ENCODE data around the gene ZNF532. TPM values are rescaled to one million over a fixed set of nuclear protein-coding genes. Genes with fewer than 3 reads are reported as not detected.

Gene ZNF532
- polyA plus RNA-seq, 3 donors: 0.76 to 18.5 (median 1.7) TPM

DNA sequence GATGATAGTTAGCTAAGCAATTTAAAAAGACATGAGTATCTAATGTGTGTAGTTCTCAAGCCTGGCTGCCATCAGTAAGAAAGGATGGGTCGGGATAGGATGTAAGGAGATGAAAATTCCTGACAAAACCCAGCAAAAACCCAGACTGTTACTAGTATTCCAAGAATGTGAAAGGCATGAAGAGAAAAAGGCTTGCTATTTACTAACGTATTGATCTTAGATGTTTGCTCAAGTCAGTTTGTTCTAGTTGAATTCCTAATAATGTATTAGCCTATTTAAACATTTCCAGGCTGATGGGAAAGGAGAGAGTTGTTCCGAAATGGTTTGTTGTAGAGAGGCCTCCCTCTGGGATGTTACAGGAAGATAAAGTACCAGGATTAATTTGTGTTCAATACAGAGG is 88.2 kb downstream of the ZNF532 start:
- no CpG with 5 or more reads among the region's 3 CpGs for WGBS (ENCODE audit: insufficient coverage)
- Histone ChIP-seq H2AFZ (ENCODE audit: insufficient read depth, low read depth, low read length, poor library complexity, severe bottlenecking) (no peak overlapping the region), H3K9ac (ENCODE audit: insufficient read depth, low read length, poor library complexity, severe bottlenecking) (no peak overlapping the region), H3K27me3 (ENCODE audit: control insufficient read depth in 2 of 2, insufficient read depth in 2 of 2, low read length in 2 of 2) (no peaks in the 10 kb centered on the region), H3K4me3 (replicated peaks in 1 of 3; ENCODE audit: low read depth in 2 of 3, low read length in 3 of 3) (no peak overlapping the region), H3K79me2 (ENCODE audit: insufficient read depth, low read length) (no peaks in the 10 kb centered on the region), H4K20me1 (ENCODE audit: insufficient read depth, low read length) (no peaks in the 10 kb centered on the region), H3K4me2 (replicated peaks; ENCODE audit: extremely low read depth, low read length, poor library complexity, severe bottlenecking) (no peak overlapping the region), H3K9me3 (replicated peaks in 1 of 2; ENCODE audit: control insufficient read depth in 1 of 2, insufficient read depth in 1 of 2, low read length in 2 of 2) (no peaks in the 10 kb centered on the region), H3K36me3 (replicated peaks in 1 of 2; ENCODE audit: control insufficient read depth in 1 of 2, insufficient read depth in 2 of 2, low read length in 2 of 2) (peaks cover 0 to 4% of the 10 kb centered on the region in 2 donors), H3K4me1 (ENCODE audit: control insufficient read depth in 1 of 2, insufficient read depth in 2 of 2, low read length in 2 of 2) (no peaks in the 10 kb centered on the region), H3K27ac (ENCODE audit: low read depth in 1 of 2, low read length in 2 of 2) (no peak overlapping the region)
- peaks cover 0 to 14% of the 10 kb centered on the region in 2 donors for H3K36me3 Mint-ChIP-seq
- H3K4me3 Mint-ChIP-seq: no peak overlapping the region
- peaks cover 0 to 4% (median 3%) of the 10 kb centered on the region in 3 donors for H3K27me3 Mint-ChIP-seq (ENCODE audit: low read depth in 3 of 3)
- no peaks in the 10 kb centered on the region for H3K9me3 Mint-ChIP-seq
- DNase-seq: no peak
- intact Hi-C loops (cut with micrococcal nuclease): no loop called here
- no peak overlapping the region for H3K27ac Mint-ChIP-seq
- H3K4me1 Mint-ChIP-seq: no peaks in the 10 kb centered on the region
- TF ChIP-seq, protein P1, sequence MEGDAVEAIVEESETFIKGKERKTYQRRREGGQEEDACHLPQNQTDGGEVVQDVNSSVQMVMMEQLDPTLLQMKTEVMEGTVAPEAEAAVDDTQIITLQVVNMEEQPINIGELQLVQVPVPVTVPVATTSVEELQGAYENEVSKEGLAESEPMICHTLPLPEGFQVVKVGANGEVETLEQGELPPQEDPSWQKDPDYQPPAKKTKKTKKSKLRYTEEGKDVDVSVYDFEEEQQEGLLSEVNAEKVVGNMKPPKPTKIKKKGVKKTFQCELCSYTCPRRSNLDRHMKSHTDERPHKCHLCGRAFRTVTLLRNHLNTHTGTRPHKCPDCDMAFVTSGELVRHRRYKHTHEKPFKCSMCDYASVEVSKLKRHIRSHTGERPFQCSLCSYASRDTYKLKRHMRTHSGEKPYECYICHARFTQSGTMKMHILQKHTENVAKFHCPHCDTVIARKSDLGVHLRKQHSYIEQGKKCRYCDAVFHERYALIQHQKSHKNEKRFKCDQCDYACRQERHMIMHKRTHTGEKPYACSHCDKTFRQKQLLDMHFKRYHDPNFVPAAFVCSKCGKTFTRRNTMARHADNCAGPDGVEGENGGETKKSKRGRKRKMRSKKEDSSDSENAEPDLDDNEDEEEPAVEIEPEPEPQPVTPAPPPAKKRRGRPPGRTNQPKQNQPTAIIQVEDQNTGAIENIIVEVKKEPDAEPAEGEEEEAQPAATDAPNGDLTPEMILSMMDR (IDR thresholded peaks at IDR 0.05): no peak

DNA sequence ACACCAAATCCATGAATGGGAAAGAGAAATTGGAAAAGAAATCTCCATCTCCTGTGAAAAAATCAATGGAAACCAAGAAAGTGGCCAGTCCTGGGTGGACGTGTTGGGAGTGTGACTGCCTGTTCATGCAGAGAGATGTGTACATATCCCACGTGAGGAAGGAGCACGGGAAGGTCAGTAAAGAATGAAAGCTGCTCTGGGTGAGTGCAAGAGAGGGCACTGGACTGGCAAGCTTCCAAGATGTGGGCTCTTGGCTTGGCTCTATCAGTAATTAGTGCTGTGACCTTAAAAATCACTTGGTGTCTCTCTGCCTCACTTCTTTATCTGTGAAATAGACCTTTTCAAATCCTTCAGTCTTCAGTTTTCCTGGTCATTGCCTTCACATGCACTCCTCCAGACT is 89.0 kb downstream of the ZNF532 start:
- H3K27ac Mint-ChIP-seq: no peak overlapping the region
- H3K36me3 Mint-ChIP-seq: peaks cover 0 to 14% of the 10 kb centered on the region in 2 donors

More for the DNA sequence above, 89.0 kb downstream of the ZNF532 start:
- Histone ChIP-seq H3K9me3 (replicated peaks in 1 of 2; ENCODE audit: control insufficient read depth in 1 of 2, insufficient read depth in 1 of 2, low read length in 2 of 2) (no peaks in the 10 kb centered on the region), H3K4me1 (ENCODE audit: control insufficient read depth in 1 of 2, insufficient read depth in 2 of 2, low read length in 2 of 2) (no peaks in the 10 kb centered on the region), H4K20me1 (ENCODE audit: insufficient read depth, low read length) (no peaks in the 10 kb centered on the region), H2AFZ (ENCODE audit: insufficient read depth, low read depth, low read length, poor library complexity, severe bottlenecking) (no peak overlapping the region), H3K27ac (ENCODE audit: low read depth in 1 of 2, low read length in 2 of 2) (no peak overlapping the region), H3K27me3 (ENCODE audit: control insufficient read depth in 2 of 2, insufficient read depth in 2 of 2, low read length in 2 of 2) (no peaks in the 10 kb centered on the region), H3K36me3 (replicated peaks in 1 of 2; ENCODE audit: control insufficient read depth in 1 of 2, insufficient read depth in 2 of 2, low read length in 2 of 2) (peaks cover 0 to 4% of the 10 kb centered on the region in 2 donors), H3K9ac (ENCODE audit: insufficient read depth, low read length, poor library complexity, severe bottlenecking) (no peak overlapping the region), H3K79me2 (ENCODE audit: insufficient read depth, low read length) (no peaks in the 10 kb centered on the region), H3K4me2 (replicated peaks; ENCODE audit: extremely low read depth, low read length, poor library complexity, severe bottlenecking) (no peak overlapping the region), H3K4me3 (replicated peaks in 1 of 3; ENCODE audit: low read depth in 2 of 3, low read length in 3 of 3) (no peak overlapping the region)
- no peak overlapping the region for H3K4me3 Mint-ChIP-seq
- no peak for DNase-seq
- no peaks in the 10 kb centered on the region for H3K9me3 Mint-ChIP-seq
- WGBS (ENCODE audit: insufficient coverage): 73% methylated on average over 3 of the region's 3 CpGs
- no peaks in the 10 kb centered on the region for H3K4me1 Mint-ChIP-seq
- intact Hi-C loops (cut with micrococcal nuclease): no loop called here
- TF ChIP-seq, protein P1 (IDR thresholded peaks at IDR 0.05): no peak
- peaks cover 0 to 4% (median 3%) of the 10 kb centered on the region in 3 donors for H3K27me3 Mint-ChIP-seq (ENCODE audit: low read depth in 3 of 3)

Data from CD14-positive monocyte (primary cell).